Mucosa of gallbladder (tissue), 1 donor: Measurements from ENCODE around the gene ING5. TPM values are rescaled to one million over a fixed set of nuclear protein-coding genes. Genes with fewer than 3 reads are reported as not detected.
"Not testable (repeated sequence)": the region's sequence is repeated elsewhere in the genome, so short reads cannot be mapped to it uniquely, and the experiment has no call there.

Source experiments
- DNase-seq: peaks from one replicate; pipeline ENCODE4 v3.0.0-alpha.2; 2020; ENCODE audit warnings: low spot score
- total RNA-seq: library from RNA; stranded (reverse); gene quantifications from one replicate; pipeline ENCODE4 v1.2.1, GENCODE V29; 2021
- donor health status: DM: no; HTN: no; CAD: no.

ING5 gene
- total RNA-seq, 1 donor from 2014 or later, result 47.4 TPM

GRCh38 chr2:241739177-241739576 is 37.3 kb downstream of the ING5 start:
- DNase-seq, result no peak

GRCh38 chr2:241739651-241740050 is 37.8 kb downstream of the ING5 start:
- no peak for DNase-seq

- no peak for DNase-seq
These were observed 39.2 kb downstream of the ING5 start for GRCh38 chr2:241741016-241741415.

- no peak for DNase-seq
These were observed 40.6 kb downstream of the ING5 start for GRCh38 chr2:241742320-241742939.

GRCh38 chr2:241743008-241743407 is 41.2 kb downstream of the ING5 start:
- DNase-seq, result not testable (repeated sequence)

GRCh38 chr2:241743620-241744019 is 41.8 kb downstream of the ING5 start:
- DNase-seq, result no peak

- no peak for DNase-seq
These were observed 42.4 kb downstream of the ING5 start for GRCh38 chr2:241744028-241744754.

- no peak for DNase-seq
These were observed 43.4 kb downstream of the ING5 start for GRCh38 chr2:241745276-241745675.

- DNase-seq, result no peak
These were observed 44.2 kb downstream of the ING5 start for GRCh38 chr2:241746084-241746483.

GRCh38 chr2:241748468-241749256 is 46.8 kb downstream of the ING5 start:
- no peak for DNase-seq

GRCh38 chr2:241750076-241750840 is 48.4 kb downstream of the ING5 start:
- no peak for DNase-seq

GRCh38 chr2:241751152-241751551 is 49.3 kb downstream of the ING5 start:
- no peak for DNase-seq

GRCh38 chr2:241751776-241752175 is 49.9 kb downstream of the ING5 start:
- no peak for DNase-seq

- no peak for DNase-seq
These were observed 50.4 kb downstream of the ING5 start for GRCh38 chr2:241752253-241752652.

GRCh38 chr2:241752689-241753276 is 50.9 kb downstream of the ING5 start:
- DNase-seq, result no peak

- DNase-seq, result no peak
These were observed 51.7 kb downstream of the ING5 start for GRCh38 chr2:241753493-241753892.

- no peak for DNase-seq
These were observed 52.2 kb downstream of the ING5 start for GRCh38 chr2:241754042-241754441.

- DNase-seq, result no peak
These were observed 53.3 kb downstream of the ING5 start for GRCh38 chr2:241755166-241755565.

GRCh38 chr2:241755777-241756176 is 53.9 kb downstream of the ING5 start:
- DNase-seq, result no peak

- no peak for DNase-seq
These were observed 57.4 kb downstream of the ING5 start for GRCh38 chr2:241759067-241759807.

- DNase-seq, result not testable (repeated sequence)
These were observed 58.1 kb downstream of the ING5 start for GRCh38 chr2:241759893-241760292.
